DOHH2 (cell line): ENCODE results near the gene GGA2.

Experiments
- H3F3A ChIP-seq: fragments of 200-600 bp; sonication (generic), shearing (Covaris generic); 2 replicates; pipeline ENCODE4 v1.6.0; 2016; ENCODE audit warnings: antibody characterized with exemption, mild to moderate bottlenecking; ENCODE audit not compliant: control insufficient read depth, insufficient read depth
- H3K27ac ChIP-seq: fragments of 200-600 bp; sonication (generic); 2 replicates; pipeline ENCODE4 v1.5.1; 2014; ENCODE audit warnings: low read depth, mild to moderate bottlenecking, low read length, moderate library complexity
- H3K27me3 ChIP-seq: fragments of 200-600 bp; sonication (generic); 2 replicates; pipeline ENCODE4 v1.6.1; 2014; ENCODE audit warnings: mild to moderate bottlenecking, low read length, mixed read lengths; ENCODE audit not compliant: control insufficient read depth
- H3K36me3 ChIP-seq: fragments of 200-600 bp; sonication (generic); 2 replicates; pipeline ENCODE4 v1.6.1; 2014; ENCODE audit warnings: mild to moderate bottlenecking, low read length, moderate library complexity, mixed read lengths; ENCODE audit not compliant: control insufficient read depth
- H3K4me1 ChIP-seq: fragments of 200-600 bp; sonication (generic); 2 replicates; pipeline ENCODE4 v1.6.1; 2014; ENCODE audit warnings: mild to moderate bottlenecking, low read length, mixed read lengths; ENCODE audit not compliant: control insufficient read depth
- H3K4me2 ChIP-seq: fragments of 200-600 bp; sonication (generic); 2 replicates; pipeline ENCODE4 v1.6.0; 2014; ENCODE audit warnings: mild to moderate bottlenecking, low read length, moderate library complexity
- H3K4me3 ChIP-seq: fragments of 200-600 bp; sonication (generic); 2 replicates; pipeline ENCODE4 v1.5.1; 2014; ENCODE audit warnings: mild to moderate bottlenecking, low read length, mixed read lengths
- H3K79me2 ChIP-seq: fragments of 200-600 bp; sonication (generic); 2 replicates; pipeline ENCODE4 v1.6.1; 2014; ENCODE audit warnings: mild to moderate bottlenecking, low read length, mixed read lengths; ENCODE audit not compliant: control insufficient read depth
- H3K9me2 ChIP-seq: fragments of 200-600 bp; sonication (generic); replicated peaks from 2 replicates; pipeline ENCODE4 v1.6.1; 2014; ENCODE audit warnings: mild to moderate bottlenecking, low read length, mixed read lengths; ENCODE audit not compliant: control insufficient read depth
- H3K9me3 ChIP-seq: fragments of 200-600 bp; sonication (generic); 2 replicates; pipeline ENCODE4 v1.6.1; 2014; ENCODE audit warnings: antibody characterized with exemption, low read length, mixed read lengths; ENCODE audit not compliant: control insufficient read depth, insufficient read depth
- H4K20me1 ChIP-seq: fragments of 200-600 bp; sonication (generic); 2 replicates; pipeline ENCODE4 v1.6.0; 2014; ENCODE audit warnings: low read depth, mild to moderate bottlenecking, antibody characterized with exemption, low read length, moderate library complexity; ENCODE audit not compliant: control insufficient read depth, insufficient read depth
- EZH2phosphoT487 ChIP-seq: fragments of 200-600 bp; sonication (generic); IDR thresholded peaks from 2 replicates; pipeline ENCODE4 v1.6.1; 2017; ENCODE audit warnings: borderline replicate concordance, mild to moderate bottlenecking, antibody characterized with exemption, low read length, moderate library complexity, mixed read lengths
- TF ChIP-seq, protein P1 (sequence below): fragments of 200-600 bp; sonication (generic); IDR thresholded peaks from one replicate; pipeline ENCODE4 v1.5.1; 2014; ENCODE audit warnings: antibody characterized with exemption, mild to moderate bottlenecking, low read depth, low read length; ENCODE audit not compliant: poor library complexity, severe bottlenecking

GGA2 gene

GRCh38 chr16:23482778-23483177 lies 27.5 kb downstream of the GGA2 start:
- no peaks in the 10 kb centered on the region for H3K27me3 ChIP-seq
- peaks cover 51% of the 10 kb centered on the region for H4K20me1 ChIP-seq
- H3F3A ChIP-seq: peaks cover 13% of the 10 kb centered on the region
- H3K9me3 ChIP-seq: no peaks in the 10 kb centered on the region
- H3K79me2 ChIP-seq: peaks cover 65% of the 10 kb centered on the region
- H3K27ac ChIP-seq: no peak overlapping the region
- no peak overlapping the region for H3K4me2 ChIP-seq
- no peak overlapping the region for H3K4me3 ChIP-seq
- peaks cover 94% of the 10 kb centered on the region for H3K36me3 ChIP-seq
- H3K9me2 ChIP-seq: no peaks in the 10 kb centered on the region
- no peaks in the 10 kb centered on the region for H3K4me1 ChIP-seq
- TF ChIP-seq, protein P1, sequence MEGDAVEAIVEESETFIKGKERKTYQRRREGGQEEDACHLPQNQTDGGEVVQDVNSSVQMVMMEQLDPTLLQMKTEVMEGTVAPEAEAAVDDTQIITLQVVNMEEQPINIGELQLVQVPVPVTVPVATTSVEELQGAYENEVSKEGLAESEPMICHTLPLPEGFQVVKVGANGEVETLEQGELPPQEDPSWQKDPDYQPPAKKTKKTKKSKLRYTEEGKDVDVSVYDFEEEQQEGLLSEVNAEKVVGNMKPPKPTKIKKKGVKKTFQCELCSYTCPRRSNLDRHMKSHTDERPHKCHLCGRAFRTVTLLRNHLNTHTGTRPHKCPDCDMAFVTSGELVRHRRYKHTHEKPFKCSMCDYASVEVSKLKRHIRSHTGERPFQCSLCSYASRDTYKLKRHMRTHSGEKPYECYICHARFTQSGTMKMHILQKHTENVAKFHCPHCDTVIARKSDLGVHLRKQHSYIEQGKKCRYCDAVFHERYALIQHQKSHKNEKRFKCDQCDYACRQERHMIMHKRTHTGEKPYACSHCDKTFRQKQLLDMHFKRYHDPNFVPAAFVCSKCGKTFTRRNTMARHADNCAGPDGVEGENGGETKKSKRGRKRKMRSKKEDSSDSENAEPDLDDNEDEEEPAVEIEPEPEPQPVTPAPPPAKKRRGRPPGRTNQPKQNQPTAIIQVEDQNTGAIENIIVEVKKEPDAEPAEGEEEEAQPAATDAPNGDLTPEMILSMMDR: no peak
- no peak for TF ChIP-seq EZH2phosphoT487

DNA sequence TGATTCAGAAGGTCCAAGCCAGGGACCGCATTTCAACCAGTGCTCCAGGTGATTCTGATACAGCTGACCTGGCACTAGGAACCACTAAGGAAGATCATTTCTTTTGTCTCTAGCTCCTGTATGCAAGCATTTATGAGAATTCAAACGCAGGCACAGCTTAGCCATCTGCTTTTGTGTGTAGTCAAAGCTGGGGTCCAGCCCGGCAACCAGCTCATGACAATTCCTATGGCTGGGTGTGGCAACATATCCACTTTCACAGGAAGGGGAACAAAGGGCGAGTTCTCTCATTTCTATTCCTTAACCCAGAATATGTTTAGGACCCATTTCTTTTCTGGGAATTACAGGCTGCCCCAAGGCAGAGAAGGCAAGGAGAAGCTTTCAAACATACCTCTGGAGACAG lies 30.0 kb downstream of the GGA2 start:
- Histone ChIP-seq H3K36me3 (peaks cover 94% of the 10 kb centered on the region), H3K4me1 (no peaks in the 10 kb centered on the region), H3K79me2 (peaks cover 48% of the 10 kb centered on the region), H3K4me2 (no peak overlapping the region), H4K20me1 (peaks cover 44% of the 10 kb centered on the region), H3F3A (peaks cover 18% of the 10 kb centered on the region), H3K27me3 (no peaks in the 10 kb centered on the region), H3K9me2 (no peaks in the 10 kb centered on the region), H3K27ac (no peak overlapping the region), H3K4me3 (no peak overlapping the region), H3K9me3 (no peaks in the 10 kb centered on the region)
- TF ChIP-seq EZH2phosphoT487: no peak
- TF ChIP-seq, protein P1: no peak

- TF ChIP-seq, protein P1: no peak
- TF ChIP-seq EZH2phosphoT487: no peak
- no peaks in the 10 kb centered on the region for H3K27me3 ChIP-seq
- no peak overlapping the region for H3K4me2 ChIP-seq
- H3F3A ChIP-seq: peaks cover 25% of the 10 kb centered on the region
- H4K20me1 ChIP-seq: peaks cover 40% of the 10 kb centered on the region
- H3K79me2 ChIP-seq: peaks cover 37% of the 10 kb centered on the region
- H3K36me3 ChIP-seq: peaks cover 94% of the 10 kb centered on the region
- H3K4me1 ChIP-seq: no peaks in the 10 kb centered on the region
- no peak overlapping the region for H3K27ac ChIP-seq
- no peak overlapping the region for H3K4me3 ChIP-seq
- no peaks in the 10 kb centered on the region for H3K9me3 ChIP-seq
- H3K9me2 ChIP-seq: no peaks in the 10 kb centered on the region
Observed at GRCh38 chr16:23479138-23479537, 31.2 kb downstream of the GGA2 start.

- Histone ChIP-seq H3K79me2 (peaks cover 34% of the 10 kb centered on the region), H3K4me3 (no peak overlapping the region), H3K27me3 (no peaks in the 10 kb centered on the region), H4K20me1 (peaks cover 41% of the 10 kb centered on the region), H3K9me3 (no peaks in the 10 kb centered on the region), H3K27ac (no peak overlapping the region), H3K36me3 (peaks cover 96% of the 10 kb centered on the region), H3K4me1 (no peaks in the 10 kb centered on the region), H3K4me2 (no peak overlapping the region), H3F3A (peaks cover 28% of the 10 kb centered on the region), H3K9me2 (no peaks in the 10 kb centered on the region)
- TF ChIP-seq, protein P1: no peak
- no peak for TF ChIP-seq EZH2phosphoT487
Observed at GRCh38 chr16:23478566-23478965, 31.7 kb downstream of the GGA2 start.
